ENCODE results near the gene SRSF9.

Gene SRSF9

DNA sequence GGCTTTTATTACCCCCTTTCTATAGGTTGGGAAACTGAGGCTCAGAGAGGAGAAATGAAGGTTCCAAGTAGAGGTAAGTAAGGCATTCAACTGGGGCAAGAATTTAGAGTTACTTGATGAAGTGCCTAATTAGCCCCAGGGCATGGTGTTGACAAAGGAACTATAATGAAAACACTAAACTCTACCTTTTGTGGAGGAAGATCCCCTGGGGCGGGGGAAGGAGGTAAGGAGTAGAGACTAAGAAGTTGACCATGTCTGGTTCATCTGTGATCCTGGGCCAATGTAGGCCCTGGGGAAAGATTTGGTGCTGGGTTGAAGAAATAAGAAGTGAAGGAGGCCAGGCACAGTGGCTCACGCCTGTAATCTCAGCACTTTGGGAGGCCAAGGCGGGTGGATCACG, 47.8 kb downstream of the SRSF9 start:
- TF ChIP-seq, protein P1, sequence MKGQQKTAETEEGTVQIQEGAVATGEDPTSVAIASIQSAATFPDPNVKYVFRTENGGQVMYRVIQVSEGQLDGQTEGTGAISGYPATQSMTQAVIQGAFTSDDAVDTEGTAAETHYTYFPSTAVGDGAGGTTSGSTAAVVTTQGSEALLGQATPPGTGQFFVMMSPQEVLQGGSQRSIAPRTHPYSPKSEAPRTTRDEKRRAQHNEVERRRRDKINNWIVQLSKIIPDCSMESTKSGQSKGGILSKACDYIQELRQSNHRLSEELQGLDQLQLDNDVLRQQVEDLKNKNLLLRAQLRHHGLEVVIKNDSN (IDR thresholded peaks at IDR 0.05) = no peak
- no peak for TF ChIP-seq ZBTB7A (IDR thresholded peaks at IDR 0.05; ENCODE audit: low read depth)
- no peak for TF ChIP-seq EGR1 (IDR thresholded peaks at IDR 0.05)
- TF ChIP-seq EP300 (IDR thresholded peaks at IDR 0.05; ENCODE audit: borderline replicate concordance) = no peak
- no peak for TF ChIP-seq TEAD4 (IDR thresholded peaks at IDR 0.05)
- TF ChIP-seq, protein P2, sequence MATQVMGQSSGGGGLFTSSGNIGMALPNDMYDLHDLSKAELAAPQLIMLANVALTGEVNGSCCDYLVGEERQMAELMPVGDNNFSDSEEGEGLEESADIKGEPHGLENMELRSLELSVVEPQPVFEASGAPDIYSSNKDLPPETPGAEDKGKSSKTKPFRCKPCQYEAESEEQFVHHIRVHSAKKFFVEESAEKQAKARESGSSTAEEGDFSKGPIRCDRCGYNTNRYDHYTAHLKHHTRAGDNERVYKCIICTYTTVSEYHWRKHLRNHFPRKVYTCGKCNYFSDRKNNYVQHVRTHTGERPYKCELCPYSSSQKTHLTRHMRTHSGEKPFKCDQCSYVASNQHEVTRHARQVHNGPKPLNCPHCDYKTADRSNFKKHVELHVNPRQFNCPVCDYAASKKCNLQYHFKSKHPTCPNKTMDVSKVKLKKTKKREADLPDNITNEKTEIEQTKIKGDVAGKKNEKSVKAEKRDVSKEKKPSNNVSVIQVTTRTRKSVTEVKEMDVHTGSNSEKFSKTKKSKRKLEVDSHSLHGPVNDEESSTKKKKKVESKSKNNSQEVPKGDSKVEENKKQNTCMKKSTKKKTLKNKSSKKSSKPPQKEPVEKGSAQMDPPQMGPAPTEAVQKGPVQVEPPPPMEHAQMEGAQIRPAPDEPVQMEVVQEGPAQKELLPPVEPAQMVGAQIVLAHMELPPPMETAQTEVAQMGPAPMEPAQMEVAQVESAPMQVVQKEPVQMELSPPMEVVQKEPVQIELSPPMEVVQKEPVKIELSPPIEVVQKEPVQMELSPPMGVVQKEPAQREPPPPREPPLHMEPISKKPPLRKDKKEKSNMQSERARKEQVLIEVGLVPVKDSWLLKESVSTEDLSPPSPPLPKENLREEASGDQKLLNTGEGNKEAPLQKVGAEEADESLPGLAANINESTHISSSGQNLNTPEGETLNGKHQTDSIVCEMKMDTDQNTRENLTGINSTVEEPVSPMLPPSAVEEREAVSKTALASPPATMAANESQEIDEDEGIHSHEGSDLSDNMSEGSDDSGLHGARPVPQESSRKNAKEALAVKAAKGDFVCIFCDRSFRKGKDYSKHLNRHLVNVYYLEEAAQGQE (IDR thresholded peaks at IDR 0.05; ENCODE audit: low read depth) = no peak
- no peak for TF ChIP-seq YY1 (IDR thresholded peaks at IDR 0.05; ENCODE audit: low read depth)
- TF ChIP-seq CEBPB (IDR thresholded peaks at IDR 0.05) = no peak
- TF ChIP-seq NFIC (IDR thresholded peaks at IDR 0.05) = no peak
- TF ChIP-seq RAD21 (IDR thresholded peaks at IDR 0.05; ENCODE audit: low read depth) = no peak

DNA sequence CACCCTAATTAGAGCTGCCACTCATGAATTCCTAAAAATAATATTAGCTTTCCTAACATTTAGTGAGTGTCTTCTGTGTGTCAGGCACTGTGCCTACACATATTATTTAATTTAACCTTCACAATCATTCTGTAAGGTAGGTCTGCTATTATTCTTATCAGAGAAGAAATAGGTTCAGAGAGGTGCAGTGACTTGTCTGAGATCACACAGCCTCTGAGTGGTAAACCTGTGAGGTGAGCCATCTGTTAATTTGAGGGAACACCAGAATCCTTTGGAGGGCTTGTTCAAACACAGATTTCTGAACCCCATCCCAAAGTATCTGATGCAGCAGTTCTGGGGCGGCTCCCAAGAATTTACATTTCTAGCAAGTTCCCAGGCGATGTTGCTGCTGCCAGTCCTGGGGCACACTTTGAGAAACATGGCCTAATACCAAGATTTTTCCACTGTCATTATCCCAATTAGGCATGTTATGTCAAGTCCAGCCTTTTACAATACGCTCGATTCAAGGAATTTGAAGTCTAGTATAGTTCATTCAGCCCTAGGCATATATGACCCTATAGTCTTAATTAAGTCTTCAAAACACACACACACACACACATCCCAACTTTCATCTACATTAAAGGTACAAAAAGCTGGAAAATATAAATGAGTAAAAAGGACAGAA, 51.5 kb downstream of the SRSF9 start:
- TF ChIP-seq, protein P2 (IDR thresholded peaks at IDR 0.05; ENCODE audit: low read depth) = no peak
- TF ChIP-seq EP300 (IDR thresholded peaks at IDR 0.05; ENCODE audit: borderline replicate concordance) = no peak
- TF ChIP-seq, protein P1 (IDR thresholded peaks at IDR 0.05) = no peak
- no peak for TF ChIP-seq CREB1 (IDR thresholded peaks at IDR 0.05; ENCODE audit: low read depth)
- no peak for TF ChIP-seq ZBTB7A (IDR thresholded peaks at IDR 0.05; ENCODE audit: low read depth)
- no peak for TF ChIP-seq CEBPB (IDR thresholded peaks at IDR 0.05)
- no peak for TF ChIP-seq NFIC (IDR thresholded peaks at IDR 0.05)
- TF ChIP-seq TEAD4 (IDR thresholded peaks at IDR 0.05) = no peak
- TF ChIP-seq YY1 (IDR thresholded peaks at IDR 0.05; ENCODE audit: low read depth) = no peak

DNA sequence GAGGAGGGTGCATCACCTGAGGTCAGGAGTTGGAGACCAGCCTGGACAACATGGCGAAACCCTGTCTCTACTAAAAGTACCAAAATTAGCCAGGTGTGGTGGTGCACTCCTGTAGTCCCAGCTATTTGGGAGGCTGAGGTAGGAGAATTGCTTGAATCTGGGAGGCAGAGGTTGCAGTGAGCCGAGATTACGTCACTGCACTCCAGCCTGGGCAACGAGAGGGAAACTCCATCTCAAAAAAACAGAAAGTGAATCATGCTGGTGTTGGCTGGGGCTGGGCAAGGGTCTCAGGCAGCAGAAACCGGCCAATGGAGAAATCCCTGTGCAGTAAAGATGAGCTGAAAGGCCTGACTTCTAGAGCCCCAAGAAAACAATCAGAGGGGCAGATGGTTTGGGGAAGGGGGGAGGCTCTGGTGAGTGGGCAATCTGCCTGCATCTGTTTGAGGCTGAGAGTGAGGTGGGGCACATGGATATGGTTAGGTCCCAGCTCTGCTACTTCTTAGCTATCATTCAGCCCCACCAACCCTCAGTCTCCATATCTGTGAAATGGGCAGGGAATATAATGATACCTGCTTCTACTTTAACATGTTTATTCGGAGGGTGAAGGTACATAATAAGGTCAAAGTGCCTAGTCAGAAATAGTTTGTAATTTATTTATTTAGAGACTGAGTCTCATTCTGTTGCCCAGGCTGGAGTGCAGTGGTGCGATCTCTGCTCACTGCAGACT, 52.9 kb downstream of the SRSF9 start:
- TF ChIP-seq, protein P1 (IDR thresholded peaks at IDR 0.05) = no peak
- TF ChIP-seq TCF12 (IDR thresholded peaks at IDR 0.05; ENCODE audit: low read depth) (no peak), ZBTB7A (IDR thresholded peaks at IDR 0.05; ENCODE audit: low read depth) (no peak), EP300 (IDR thresholded peaks at IDR 0.05; ENCODE audit: borderline replicate concordance) (no peak), TEAD4 (IDR thresholded peaks at IDR 0.05) (no peak), CEBPB (IDR thresholded peaks at IDR 0.05) (no peak), EGR1 (IDR thresholded peaks at IDR 0.05) (no peak), YY1 (IDR thresholded peaks at IDR 0.05; ENCODE audit: low read depth) (no peak)

DNA sequence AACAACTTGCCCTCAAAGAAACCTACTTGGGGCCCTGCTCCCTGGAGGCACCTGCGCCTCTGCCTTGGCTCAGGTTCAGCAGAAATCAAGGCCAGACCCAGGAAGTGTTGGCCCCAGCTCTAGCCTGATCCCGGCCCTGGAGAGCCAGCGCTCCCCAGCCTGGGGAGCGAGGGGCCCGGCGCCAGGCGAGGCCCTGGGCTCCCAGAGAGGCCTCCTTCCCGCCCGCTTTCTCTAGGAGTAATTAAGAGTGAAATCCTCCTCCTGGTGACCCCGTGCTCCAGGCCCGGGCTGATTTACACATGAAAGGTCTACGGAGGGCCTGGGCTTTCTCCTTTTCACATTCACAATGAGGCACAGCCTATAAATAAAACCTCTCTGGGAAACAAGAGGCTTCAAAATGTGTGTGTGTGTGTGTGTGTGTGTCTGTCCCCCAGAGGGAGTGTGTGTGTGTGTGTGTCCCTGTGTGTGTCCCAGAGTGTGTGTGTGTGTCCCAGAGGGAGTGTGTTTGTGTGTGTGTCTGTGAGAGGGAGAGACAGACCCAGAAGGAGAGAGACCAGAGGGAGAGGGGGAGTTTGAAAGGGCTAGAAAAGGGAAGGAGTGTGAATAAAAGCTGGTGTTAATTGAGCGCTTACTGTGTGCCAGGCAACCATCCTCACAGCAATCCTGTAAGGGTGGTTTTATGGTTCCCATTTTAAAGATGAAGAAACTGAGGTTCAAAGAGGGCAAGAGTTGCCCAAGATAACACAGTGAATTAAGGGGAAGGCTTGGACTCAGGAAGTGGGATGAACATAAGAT, 55.5 kb downstream of the SRSF9 start:
- TF ChIP-seq, protein P3, sequence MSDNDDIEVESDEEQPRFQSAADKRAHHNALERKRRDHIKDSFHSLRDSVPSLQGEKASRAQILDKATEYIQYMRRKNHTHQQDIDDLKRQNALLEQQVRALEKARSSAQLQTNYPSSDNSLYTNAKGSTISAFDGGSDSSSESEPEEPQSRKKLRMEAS (IDR thresholded peaks at IDR 0.05) = no peak
- TF ChIP-seq FOXM1 (IDR thresholded peaks at IDR 0.05; ENCODE audit: borderline replicate concordance, low read depth) = no peak
- TF ChIP-seq NFIC (IDR thresholded peaks at IDR 0.05) = no peak
- no peak for TF ChIP-seq YY1 (IDR thresholded peaks at IDR 0.05; ENCODE audit: low read depth)
- no peak for TF ChIP-seq EGR1 (IDR thresholded peaks at IDR 0.05)
- TF ChIP-seq TEAD4 (IDR thresholded peaks at IDR 0.05) = no peak
- no peak for TF ChIP-seq CEBPB (IDR thresholded peaks at IDR 0.05)
- TF ChIP-seq RAD21 (IDR thresholded peaks at IDR 0.05; ENCODE audit: low read depth) = no peak
- no peak for TF ChIP-seq TAF1 (IDR thresholded peaks at IDR 0.05; ENCODE audit: low read depth)
- no peak for TF ChIP-seq ZBTB7A (IDR thresholded peaks at IDR 0.05; ENCODE audit: low read depth)
- no peak for TF ChIP-seq CREB1 (IDR thresholded peaks at IDR 0.05; ENCODE audit: low read depth)
- TF ChIP-seq, protein P1 (IDR thresholded peaks at IDR 0.05) = no peak
- TF ChIP-seq TCF12 (IDR thresholded peaks at IDR 0.05; ENCODE audit: low read depth) = no peak
- TF ChIP-seq, protein P2 (IDR thresholded peaks at IDR 0.05; ENCODE audit: low read depth) = no peak
- TF ChIP-seq EP300 (IDR thresholded peaks at IDR 0.05; ENCODE audit: borderline replicate concordance) = no peak
